K562 (cell line): Measurements from ENCODE around the gene VWA1. TPM values are rescaled to one million over a fixed set of nuclear protein-coding genes. Genes with fewer than 3 reads are reported as not detected.

ENCODE experiments used
- ARHGAP35 ChIP-seq: fragments of 450-650 bp; IDR thresholded peaks from 2 replicates; pipeline ENCODE4 v1.6.1; 2018; ENCODE audit not compliant: partially characterized antibody
- CHD1 ChIP-seq: fragments of 200-600 bp; sonication (generic); IDR thresholded peaks from one replicate; pipeline ENCODE4 v1.6.1; 2012; ENCODE audit warnings: mild to moderate bottlenecking, moderate library complexity, low read length, inconsistent platforms
- EP400 ChIP-seq: fragments of 450-650 bp; IDR thresholded peaks from 2 replicates; pipeline ENCODE4 v1.6.1; 2017; ENCODE audit warnings: antibody characterized with exemption, mild to moderate bottlenecking, moderate library complexity
- GABPA ChIP-seq: fragments of 200-800 bp; sonication (Bioruptor generic); conservative IDR thresholded peaks from 2 replicates; pipeline ENCODE4 v1.6.1; 2016; ENCODE audit warnings: low read depth, missing genetic modification characterization, missing compliant biosample characterization
- KLF1 ChIP-seq: fragments of 450-650 bp; IDR thresholded peaks from 2 replicates; pipeline ENCODE4 v1.6.1; 2016; ENCODE audit warnings: missing genetic modification characterization, missing compliant biosample characterization
- NCOA2 ChIP-seq, 2 experiments: fragments of 450-650 bp; IDR thresholded peaks; 2 replicates each; pipeline ENCODE4 v1.6.1; 2018; ENCODE audit warnings: mild to moderate bottlenecking in 2 of 2, moderate library complexity in 1 of 2; ENCODE audit not compliant: partially characterized antibody in 2 of 2
- POLR2A ChIP-seq: fragments of 450-650 bp; conservative IDR thresholded peaks from 2 replicates; pipeline ENCODE4 v1.6.1; 2016
- POLR2AphosphoS2 ChIP-seq: IDR thresholded peaks from 2 replicates; pipeline ENCODE4 v1.6.1; 2012; ENCODE audit warnings: low read length, improper control_type of control experiment
- SNRNP70 ChIP-seq: fragments of 200-400 bp; formaldehyde crosslinking; optimal IDR thresholded peaks from 2 replicates; pipeline ENCODE3; 2017; ENCODE audit warnings: low read depth, low read length
- SRF ChIP-seq, 2 experiments: fragments of 250-450, 450-650 bp in 1 of 2; sonication (Bioruptor Pico) in 1 of 2; sonication (generic) in 1 of 2; formaldehyde crosslinking; IDR thresholded peaks; 2 replicates each; pipeline versions ENCODE4 v1.5.0 to v1.5.1; 2020 to 2022; ENCODE audit warnings: mild to moderate bottlenecking in 1 of 2, missing genetic modification reagents in 1 of 2
- VEZF1 ChIP-seq: fragments of 200-800 bp; sonication (Bioruptor generic); IDR thresholded peaks from 2 replicates; pipeline ENCODE4 v1.6.1; 2017; ENCODE audit warnings: missing genetic modification characterization, missing compliant biosample characterization
- ZNF165 ChIP-seq: fragments of 250-450 bp; sonication (Bioruptor Pico); IDR thresholded peaks from 2 replicates; pipeline ENCODE4 v1.4.0; 2020; ENCODE audit warnings: borderline replicate concordance
- ZNF197 ChIP-seq: fragments of 200-800 bp; sonication (Bioruptor generic); IDR thresholded peaks from 2 replicates; pipeline ENCODE4 v1.6.1; 2016; ENCODE audit warnings: low read depth, missing genetic modification characterization, missing compliant biosample characterization
- ZNF224 ChIP-seq: sonication (generic); formaldehyde crosslinking; IDR thresholded peaks from 2 replicates; pipeline ENCODE4 v1.8.0; 2022; ENCODE audit warnings: mild to moderate bottlenecking, missing genetic modification reagents
- ZNF512 ChIP-seq: IDR thresholded peaks from 2 replicates; pipeline ENCODE4 v1.6.1; 2016; ENCODE audit warnings: missing genetic modification characterization, missing compliant biosample characterization
- polyA plus RNA-seq, 8 experiments: library from polyadenylated mRNA; depleted of rRNA in 4 of 8; stranded (reverse) in 5 of 8; unstranded in 3 of 8; fragments of >200 nt; fragmentation: Nextera tagmentation in 2 of 8; fragmentation: Illumina TruSeq in 1 of 8; extraction: Ambion mirVana in 2 of 8; extraction: Trizol in 1 of 8; gene quantifications; 2 replicates each; pipeline versions ENCODE4 v1.2.1 to v1.2.3, GENCODE V29; 2011 to 2014; ENCODE audit warnings: inconsistent platforms in 1 of 8, missing spikeins in 1 of 8
- total RNA-seq, 7 experiments: library from RNA; depleted of rRNA in 6 of 7; stranded (reverse); fragments of >200 nt in 6 of 7; fragmentation: Illumina TruSeq in 2 of 7; extraction: Trizol in 2 of 7; gene quantifications; 2 replicates each; pipeline versions ENCODE4 v1.2.1 to v1.2.3, GENCODE V29; 2011 to 2021; ENCODE audit warnings: low replicate concordance in 1 of 7

VWA1 gene
- total and polyA plus RNA-seq, 9 of the 15 experiments (the other 6 are each of a cell fraction or from before 2014, with no cell fraction given), result 0.01 to 6.4 (median 0.85) TPM

- TF ChIP-seq ZNF512 (tag) (no peak), ARHGAP35 (no peak), ZNF197 (CRISPR knock-in tag) (no peak), ZNF224 (peak; percentile 46; the same call in 1 of the 2 replicates), EP400 (no peak), POLR2AphosphoS2 (peak; percentile 89), SRF (CRISPR knock-in tag; IDR thresholded peaks at IDR 0.05) (no peak), GABPA (tag) (no peak), KLF1 (tag) (no peak), POLR2A (peak; percentile 68), ZNF165 (no peak), NCOA2 (IDR thresholded peaks at IDR 0.05; ENCODE audit: partially characterized antibody in 2 of 2) (no peak), SNRNP70 (peak; percentile 30), VEZF1 (CRISPR knock-in tag) (no peak), CHD1 (no peak)
Observed at GRCh38 chr1:1400576-1401456, 34.7 kb upstream of the VWA1 start (continued).
